ENCODE results near the gene ACSL1. TPM values are rescaled to one million over a fixed set of nuclear protein-coding genes. Genes with fewer than 3 reads are reported as not detected.

Gene ACSL1
- total RNA-seq, 2 experiments from 2014 or later, result 24.3 to 32.9 TPM

- no peaks in the 10 kb centered on the region for H3K79me2 ChIP-seq (ENCODE audit: insufficient read depth, low read depth, low read length)
- DNase-seq (ENCODE audit: low spot score), result no peak
- H4K20me1 ChIP-seq (ENCODE audit: insufficient read depth, low read length), result no peaks in the 10 kb centered on the region
- ChIA-PET CTCF (ENCODE audit: unreplicated experiment) (no interaction called here), POLR2A (interaction anchor here (0.8 to 1.2 kb wide), 2 partner anchors 17 to 105 kb away, joined by 3 read pairs; partner anchors contain the start of gene CENPU)
- H3K4me3 ChIP-seq (ENCODE audit: low read depth, low read length, poor library complexity, severe bottlenecking), result no peak overlapping the region
- peaks cover 1% of the 10 kb centered on the region for H3K4me1 ChIP-seq (ENCODE audit: insufficient read depth, low read length, poor library complexity, severe bottlenecking)
- H3K9me2 ChIP-seq (ENCODE audit: insufficient read depth, low read length), result no peaks in the 10 kb centered on the region
- no peak overlapping the region for H3K27ac ChIP-seq (ENCODE audit: low read depth, low read length, poor library complexity, severe bottlenecking)
- H3K9me3 ChIP-seq (ENCODE audit: low read length), result no peaks in the 10 kb centered on the region
- BruUV-seq (replicated peaks), result no TSS peak
- peaks cover 27% of the 10 kb centered on the region for H3K36me3 ChIP-seq (ENCODE audit: insufficient read depth, low read length)
- TF ChIP-seq CTCF (conservative IDR thresholded peaks at IDR 0.05; ENCODE audit: low read length) (no peak), EZH2phosphoT487 (IDR thresholded peaks at IDR 0.05; ENCODE audit: borderline replicate concordance, low read depth, low read length) (no peak)
- intact Hi-C loops (cut with micrococcal nuclease; ENCODE audit: unreplicated experiment), result no loop called here
- H2AFZ ChIP-seq (ENCODE audit: low read length), result no peak overlapping the region
- H3K4me2 ChIP-seq (ENCODE audit: low read length), result no peak overlapping the region
Observed at GRCh38 chr4:184751585-184751956, 74.2 kb downstream of the ACSL1 start.

DNA sequence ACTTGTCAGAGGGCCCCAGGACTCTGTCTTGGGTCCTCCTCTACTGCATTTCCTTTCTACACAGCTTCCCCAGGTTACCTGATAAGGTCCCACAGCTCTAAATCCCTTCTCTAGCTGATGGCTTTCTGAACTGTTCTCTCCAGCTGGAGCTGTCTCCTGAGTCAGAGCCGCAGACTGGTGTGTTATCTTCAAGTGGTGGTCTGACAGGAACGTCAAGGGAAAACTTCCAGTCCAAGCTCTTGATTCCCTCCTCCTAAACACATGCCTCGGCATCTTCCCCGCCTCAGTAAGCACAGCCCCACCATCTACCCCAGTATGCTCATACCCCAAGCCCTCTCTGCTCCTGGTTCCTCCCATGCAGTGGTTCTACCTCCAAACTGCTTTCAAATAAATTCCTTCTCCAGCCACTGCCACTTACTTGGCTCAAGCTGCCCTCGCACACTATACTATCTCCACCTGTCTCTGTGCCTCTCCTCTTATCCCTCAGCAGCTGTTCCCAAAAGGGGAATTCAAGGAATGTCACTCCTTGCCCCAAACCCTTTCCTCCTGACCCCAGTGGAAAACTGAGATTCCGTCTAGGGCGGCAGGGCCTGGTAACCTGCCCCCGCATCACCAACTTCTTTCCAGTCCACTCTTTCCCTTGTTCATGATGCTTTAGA, 74.7 kb downstream of the ACSL1 start:
- POLR2A ChIA-PET, result interaction anchor here (0.6 to 0.8 kb wide), 4 partner anchors 74 to 677 kb away, joined by 3 to 7 read pairs (median 4); no protein-coding TSS in a partner anchor
- no peaks in the 10 kb centered on the region for H3K9me2 ChIP-seq (ENCODE audit: insufficient read depth, low read length)
- H2AFZ ChIP-seq (ENCODE audit: low read length), result no peak overlapping the region
- no peaks in the 10 kb centered on the region for H3K9me3 ChIP-seq (ENCODE audit: low read length)
- peaks cover 6% of the 10 kb centered on the region for H3K4me1 ChIP-seq (ENCODE audit: insufficient read depth, low read length, poor library complexity, severe bottlenecking)
- H4K20me1 ChIP-seq (ENCODE audit: insufficient read depth, low read length), result no peaks in the 10 kb centered on the region
- no peak for DNase-seq (ENCODE audit: low spot score)
- H3K27ac ChIP-seq (ENCODE audit: low read depth, low read length, poor library complexity, severe bottlenecking), result no peak overlapping the region
- TF ChIP-seq EZH2phosphoT487 (IDR thresholded peaks at IDR 0.05; ENCODE audit: borderline replicate concordance, low read depth, low read length) (no peak), CTCF (conservative IDR thresholded peaks at IDR 0.05; ENCODE audit: low read length) (no peak)
- intact Hi-C loops (cut with micrococcal nuclease; ENCODE audit: unreplicated experiment), result no loop called here
- no peak overlapping the region for H3K4me3 ChIP-seq (ENCODE audit: low read depth, low read length, poor library complexity, severe bottlenecking)
- no TSS peak for BruUV-seq (replicated peaks)
- no peak overlapping the region for H3K4me2 ChIP-seq (ENCODE audit: low read length)
- CTCF ChIA-PET (ENCODE audit: unreplicated experiment), result no interaction called here
- no peaks in the 10 kb centered on the region for H3K79me2 ChIP-seq (ENCODE audit: insufficient read depth, low read depth, low read length)
- peaks cover 22% of the 10 kb centered on the region for H3K36me3 ChIP-seq (ENCODE audit: insufficient read depth, low read length)

DNA sequence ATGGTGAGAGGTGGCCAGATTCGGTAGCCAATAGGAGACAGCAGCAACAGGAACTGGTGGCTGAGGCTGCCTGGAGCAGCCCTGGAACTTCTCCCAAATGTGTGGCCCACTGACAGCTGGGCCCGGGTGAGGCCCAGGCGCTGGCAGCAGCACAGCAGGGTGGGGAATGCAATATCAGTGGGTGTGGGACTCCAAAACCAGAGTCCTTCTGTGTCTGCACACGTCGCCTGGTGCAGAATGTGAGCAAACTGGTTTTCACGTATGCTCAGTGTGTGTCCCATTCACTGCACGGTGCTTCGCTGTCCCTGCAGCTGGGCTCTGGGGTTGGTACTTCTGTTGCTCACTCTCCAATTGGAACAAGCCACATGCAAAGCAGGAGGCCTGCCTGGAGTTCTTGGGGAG, 77.5 kb downstream of the ACSL1 start:
- H3K79me2 ChIP-seq (ENCODE audit: insufficient read depth, low read depth, low read length), result no peaks in the 10 kb centered on the region
- H3K9me2 ChIP-seq (ENCODE audit: insufficient read depth, low read length), result no peaks in the 10 kb centered on the region
- H3K4me3 ChIP-seq (ENCODE audit: low read depth, low read length, poor library complexity, severe bottlenecking), result no peak overlapping the region
- TF ChIP-seq CTCF (conservative IDR thresholded peaks at IDR 0.05; ENCODE audit: low read length) (no peak), EZH2phosphoT487 (IDR thresholded peaks at IDR 0.05; ENCODE audit: borderline replicate concordance, low read depth, low read length) (no peak)
- intact Hi-C loops (cut with micrococcal nuclease; ENCODE audit: unreplicated experiment), result loop anchor here (5.0 kb wide), 1 partner anchor 159 kb away; no protein-coding TSS in a partner anchor
- peaks cover 9% of the 10 kb centered on the region for H3K4me1 ChIP-seq (ENCODE audit: insufficient read depth, low read length, poor library complexity, severe bottlenecking)
- DNase-seq (ENCODE audit: low spot score), result no peak
- H3K9me3 ChIP-seq (ENCODE audit: low read length), result no peaks in the 10 kb centered on the region
- no TSS peak for BruUV-seq (replicated peaks)
- H3K36me3 ChIP-seq (ENCODE audit: insufficient read depth, low read length), result no peaks in the 10 kb centered on the region
- CTCF ChIA-PET (ENCODE audit: unreplicated experiment), result no interaction called here
- POLR2A ChIA-PET, result no interaction called here
- H3K4me2 ChIP-seq (ENCODE audit: low read length), result no peak overlapping the region
- no peaks in the 10 kb centered on the region for H4K20me1 ChIP-seq (ENCODE audit: insufficient read depth, low read length)
- no peak overlapping the region for H3K27ac ChIP-seq (ENCODE audit: low read depth, low read length, poor library complexity, severe bottlenecking)
- H2AFZ ChIP-seq (ENCODE audit: low read length), result no peak overlapping the region

All from OCI-LY7 (cell line).